ENCODE results near the gene PIK3CD. TPM values are rescaled to one million over a fixed set of nuclear protein-coding genes. Genes with fewer than 3 reads are reported as not detected.

PIK3CD gene
- total and polyA plus RNA-seq, 4 donors: 1.8 to 11.3 (median 3.4) TPM

DNA sequence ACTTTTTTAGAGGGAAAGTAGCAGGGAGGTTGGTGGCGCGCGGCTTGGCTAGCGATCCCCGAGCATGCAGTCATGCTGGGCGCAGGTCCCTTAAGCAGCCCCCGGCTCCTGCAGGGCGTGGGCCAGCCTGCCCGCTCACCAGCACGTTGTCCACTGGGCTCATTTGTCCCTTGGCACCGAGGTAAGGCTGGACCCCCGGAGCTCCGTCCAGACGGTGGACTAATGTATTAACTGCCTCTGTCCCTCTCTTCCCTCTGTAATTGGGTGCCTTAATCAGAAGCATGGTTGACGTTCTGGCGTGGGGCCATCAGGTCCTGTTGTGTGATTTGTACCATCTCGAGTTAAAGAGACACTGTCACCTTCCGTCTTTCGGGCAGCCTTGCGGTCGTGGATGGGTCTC lies 45.1 kb upstream of the PIK3CD start:
- no peaks in the 10 kb centered on the region for H3K9me3 ChIP-seq (ENCODE audit: control insufficient read depth in 4 of 4, low read length in 3 of 4)

DNA sequence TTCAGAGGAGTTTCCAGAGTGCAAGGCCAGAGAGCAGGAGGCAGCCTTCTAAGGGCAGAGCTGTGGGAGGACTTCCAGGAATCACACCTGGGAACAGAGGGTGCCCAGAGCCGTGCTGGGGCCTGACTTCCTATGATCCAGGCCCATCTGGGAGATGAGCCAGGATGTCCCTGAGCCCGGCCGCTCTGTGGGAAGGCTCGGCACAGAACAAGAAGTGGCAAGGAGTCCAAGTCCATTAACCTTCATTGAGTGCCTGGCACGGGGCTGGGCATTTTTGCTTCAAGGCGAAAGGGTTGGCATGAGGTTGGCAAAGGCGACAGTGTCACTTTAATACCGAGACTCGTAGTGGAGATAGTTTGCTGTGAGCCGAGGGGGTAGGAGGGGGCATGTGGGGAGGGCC lies 44.6 kb upstream of the PIK3CD start:
- WGBS: 92% methylated on average over 10 of the region's 10 CpGs

More for the DNA sequence above, 45.1 kb upstream of the PIK3CD start:
- Histone ChIP-seq H3K36me3 (ENCODE audit: control insufficient read depth in 4 of 4, insufficient read depth in 3 of 4, low read depth in 1 of 4, low read length in 3 of 4) (peaks cover 0 to 8% (median 2%) of the 10 kb centered on the region in 4 donors), H3K4me3 (ENCODE audit: low read depth in 1 of 3, low read length in 3 of 3) (no peak overlapping the region), H3K9ac (ENCODE audit: low read depth in 1 of 2, low read length in 2 of 2) (no peak overlapping the region), H3K4me1 (ENCODE audit: control insufficient read depth in 4 of 4, insufficient read depth in 4 of 4, low read length in 3 of 4) (no peaks in the 10 kb centered on the region), H3K27me3 (ENCODE audit: control insufficient read depth in 4 of 4, insufficient read depth in 4 of 4, low read length in 3 of 4) (no peaks in the 10 kb centered on the region), H3K27ac (ENCODE audit: low read depth in 1 of 2, low read length in 2 of 2) (no peak overlapping the region)
- 95% methylated on average over 21 of the region's 21 CpGs for WGBS
- no peak for TF ChIP-seq GABPA (IDR thresholded peaks at IDR 0.05 in 1 of 2, conservative IDR thresholded peaks at IDR 0.05 in 1 of 2)
- TF ChIP-seq, protein P1, sequence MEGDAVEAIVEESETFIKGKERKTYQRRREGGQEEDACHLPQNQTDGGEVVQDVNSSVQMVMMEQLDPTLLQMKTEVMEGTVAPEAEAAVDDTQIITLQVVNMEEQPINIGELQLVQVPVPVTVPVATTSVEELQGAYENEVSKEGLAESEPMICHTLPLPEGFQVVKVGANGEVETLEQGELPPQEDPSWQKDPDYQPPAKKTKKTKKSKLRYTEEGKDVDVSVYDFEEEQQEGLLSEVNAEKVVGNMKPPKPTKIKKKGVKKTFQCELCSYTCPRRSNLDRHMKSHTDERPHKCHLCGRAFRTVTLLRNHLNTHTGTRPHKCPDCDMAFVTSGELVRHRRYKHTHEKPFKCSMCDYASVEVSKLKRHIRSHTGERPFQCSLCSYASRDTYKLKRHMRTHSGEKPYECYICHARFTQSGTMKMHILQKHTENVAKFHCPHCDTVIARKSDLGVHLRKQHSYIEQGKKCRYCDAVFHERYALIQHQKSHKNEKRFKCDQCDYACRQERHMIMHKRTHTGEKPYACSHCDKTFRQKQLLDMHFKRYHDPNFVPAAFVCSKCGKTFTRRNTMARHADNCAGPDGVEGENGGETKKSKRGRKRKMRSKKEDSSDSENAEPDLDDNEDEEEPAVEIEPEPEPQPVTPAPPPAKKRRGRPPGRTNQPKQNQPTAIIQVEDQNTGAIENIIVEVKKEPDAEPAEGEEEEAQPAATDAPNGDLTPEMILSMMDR (IDR thresholded peaks at IDR 0.05; ENCODE audit: low read depth, low read length, missing input control): no peak
- no peak for TF ChIP-seq FOXA1 (IDR thresholded peaks at IDR 0.05)
- no peak for TF ChIP-seq EGR1 (IDR thresholded peaks at IDR 0.05; ENCODE audit: low read depth in 2 of 2)
- TF ChIP-seq, protein P2, sequence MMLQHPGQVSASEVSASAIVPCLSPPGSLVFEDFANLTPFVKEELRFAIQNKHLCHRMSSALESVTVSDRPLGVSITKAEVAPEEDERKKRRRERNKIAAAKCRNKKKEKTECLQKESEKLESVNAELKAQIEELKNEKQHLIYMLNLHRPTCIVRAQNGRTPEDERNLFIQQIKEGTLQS (IDR thresholded peaks at IDR 0.05): no peak
- TF ChIP-seq HNF4A (conservative IDR thresholded peaks at IDR 0.05): no peak
- no peak for TF ChIP-seq NR2F2 (IDR thresholded peaks at IDR 0.05)
- TF ChIP-seq RXRA (IDR thresholded peaks at IDR 0.05): no peak
- no peak for TF ChIP-seq YY1 (IDR thresholded peaks at IDR 0.05)
- TF ChIP-seq FOXA2 (IDR thresholded peaks at IDR 0.05): no peak
- no peak for TF ChIP-seq JUND (IDR thresholded peaks at IDR 0.05)
- no peak for TF ChIP-seq SP1 (IDR thresholded peaks at IDR 0.05)
- DNase-seq (ENCODE audit: low spot score): no peak

More for the DNA sequence above, 44.6 kb upstream of the PIK3CD start:
- H3K4me1 ChIP-seq (ENCODE audit: control insufficient read depth in 4 of 4, insufficient read depth in 4 of 4, low read length in 3 of 4): no peaks in the 10 kb centered on the region
- no peak overlapping the region for H3K9ac ChIP-seq (ENCODE audit: low read depth in 1 of 2, low read length in 2 of 2)
- H3K27ac ChIP-seq (ENCODE audit: low read depth in 1 of 2, low read length in 2 of 2): no peak overlapping the region
- no peak overlapping the region for H3K4me3 ChIP-seq (ENCODE audit: low read depth in 1 of 3, low read length in 3 of 3)
- H3K36me3 ChIP-seq (ENCODE audit: control insufficient read depth in 4 of 4, insufficient read depth in 3 of 4, low read depth in 1 of 4, low read length in 3 of 4): peaks cover 0 to 8% (median 2%) of the 10 kb centered on the region in 4 donors
- no peak for DNase-seq (ENCODE audit: low spot score)
- H3K27me3 ChIP-seq (ENCODE audit: control insufficient read depth in 4 of 4, insufficient read depth in 4 of 4, low read length in 3 of 4): no peaks in the 10 kb centered on the region
- TF ChIP-seq, protein P3, sequence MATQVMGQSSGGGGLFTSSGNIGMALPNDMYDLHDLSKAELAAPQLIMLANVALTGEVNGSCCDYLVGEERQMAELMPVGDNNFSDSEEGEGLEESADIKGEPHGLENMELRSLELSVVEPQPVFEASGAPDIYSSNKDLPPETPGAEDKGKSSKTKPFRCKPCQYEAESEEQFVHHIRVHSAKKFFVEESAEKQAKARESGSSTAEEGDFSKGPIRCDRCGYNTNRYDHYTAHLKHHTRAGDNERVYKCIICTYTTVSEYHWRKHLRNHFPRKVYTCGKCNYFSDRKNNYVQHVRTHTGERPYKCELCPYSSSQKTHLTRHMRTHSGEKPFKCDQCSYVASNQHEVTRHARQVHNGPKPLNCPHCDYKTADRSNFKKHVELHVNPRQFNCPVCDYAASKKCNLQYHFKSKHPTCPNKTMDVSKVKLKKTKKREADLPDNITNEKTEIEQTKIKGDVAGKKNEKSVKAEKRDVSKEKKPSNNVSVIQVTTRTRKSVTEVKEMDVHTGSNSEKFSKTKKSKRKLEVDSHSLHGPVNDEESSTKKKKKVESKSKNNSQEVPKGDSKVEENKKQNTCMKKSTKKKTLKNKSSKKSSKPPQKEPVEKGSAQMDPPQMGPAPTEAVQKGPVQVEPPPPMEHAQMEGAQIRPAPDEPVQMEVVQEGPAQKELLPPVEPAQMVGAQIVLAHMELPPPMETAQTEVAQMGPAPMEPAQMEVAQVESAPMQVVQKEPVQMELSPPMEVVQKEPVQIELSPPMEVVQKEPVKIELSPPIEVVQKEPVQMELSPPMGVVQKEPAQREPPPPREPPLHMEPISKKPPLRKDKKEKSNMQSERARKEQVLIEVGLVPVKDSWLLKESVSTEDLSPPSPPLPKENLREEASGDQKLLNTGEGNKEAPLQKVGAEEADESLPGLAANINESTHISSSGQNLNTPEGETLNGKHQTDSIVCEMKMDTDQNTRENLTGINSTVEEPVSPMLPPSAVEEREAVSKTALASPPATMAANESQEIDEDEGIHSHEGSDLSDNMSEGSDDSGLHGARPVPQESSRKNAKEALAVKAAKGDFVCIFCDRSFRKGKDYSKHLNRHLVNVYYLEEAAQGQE (IDR thresholded peaks at IDR 0.05): no peak
- TF ChIP-seq SP1 (IDR thresholded peaks at IDR 0.05) (no peak), RXRA (IDR thresholded peaks at IDR 0.05) (no peak), EGR1 (IDR thresholded peaks at IDR 0.05; ENCODE audit: low read depth in 2 of 2) (no peak), TAF1 (conservative IDR thresholded peaks at IDR 0.05) (no peak), YY1 (IDR thresholded peaks at IDR 0.05) (no peak), NR2F2 (IDR thresholded peaks at IDR 0.05) (no peak), RAD21 (IDR thresholded peaks at IDR 0.05) (no peak), FOXA2 (IDR thresholded peaks at IDR 0.05) (no peak)
- TF ChIP-seq, protein P4, sequence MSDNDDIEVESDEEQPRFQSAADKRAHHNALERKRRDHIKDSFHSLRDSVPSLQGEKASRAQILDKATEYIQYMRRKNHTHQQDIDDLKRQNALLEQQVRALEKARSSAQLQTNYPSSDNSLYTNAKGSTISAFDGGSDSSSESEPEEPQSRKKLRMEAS (IDR thresholded peaks at IDR 0.05): no peak
- TF ChIP-seq, protein P2 (IDR thresholded peaks at IDR 0.05): no peak
- H3K9me3 ChIP-seq (ENCODE audit: control insufficient read depth in 4 of 4, low read length in 3 of 4): no peaks in the 10 kb centered on the region

All from liver (tissue), 9 donors.